Testis (tissue), 3 donors: Measurements from ENCODE around the gene FOXK1. TPM values are rescaled to one million over a fixed set of nuclear protein-coding genes. Genes with fewer than 3 reads are reported as not detected.

ENCODE experiments used
- DNase-seq: peaks from one replicate; pipeline ENCODE4 v3.0.0-alpha.2; 2019
- H3K27ac ChIP-seq, 2 donors: fragments of 200-600 bp; sonication (generic); one replicate each; pipeline ENCODE4 v1.5.1; 2019
- H3K27me3 ChIP-seq: fragments of 200-600 bp; sonication (generic); one replicate; pipeline ENCODE4 v1.5.1; 2019
- H3K36me3 ChIP-seq: fragments of 200-600 bp; sonication (generic); one replicate; pipeline ENCODE4 v1.5.1; 2017; ENCODE audit warnings: low read depth; ENCODE audit errors: missing control alignments
- H3K4me1 ChIP-seq: fragments of 200-600 bp; sonication (generic); one replicate; pipeline ENCODE4 v1.5.1; 2019
- H3K4me3 ChIP-seq, 2 donors: fragments of 200-600 bp; sonication (generic); one replicate each; pipeline ENCODE4 v1.5.1; 2017 to 2019
- H3K9me3 ChIP-seq: fragments of 200-600 bp; sonication (generic); one replicate; pipeline ENCODE4 v1.5.1; 2017
- POLR2A ChIP-seq: fragments of 450-650 bp; IDR thresholded peaks from one replicate; pipeline ENCODE4 v1.6.1; 2017; ENCODE audit warnings: antibody characterized with exemption, mild to moderate bottlenecking, moderate library complexity
- WGBS, 2 donors: methylation state at CpG; one replicate each; pipeline ENCODE4 v1.1.5; 2018; 5-methylcytosine and 5-hydroxymethylcytosine counted together
- intact Hi-C: fragments of 100-400 bp; cut with DNase I; formaldehyde crosslinking; loops from one replicate; pipeline ENCODE4 v1.15.1; 2023; ENCODE audit warnings: low total_unique reads
- polyA plus RNA-seq: library from polyadenylated mRNA; stranded (reverse); fragments of 350-450 nt; fragmentation: Illumina TruSeq; extraction: RNeasy Lipid Tissue Mini Kit (QIAGEN cat#74804); gene quantifications from one replicate; pipeline ENCODE4 v1.2.3, GENCODE V29; 2014; ENCODE audit warnings: low read depth, low replicate concordance; ENCODE audit not compliant: insufficient read depth
- total RNA-seq, 2 donors: library from RNA; depleted of rRNA; stranded (reverse); fragments of >200 nt; gene quantifications; one replicate each; pipeline ENCODE4 v1.2.3, GENCODE V29; 2016
- TF ChIP-seq, protein P1 (sequence below), 3 experiments: fragments of 450-650 bp in 2 of 3; fragments of 200-600 bp in 1 of 3; sonication (generic) in 1 of 3; IDR thresholded peaks; one replicate each; pipeline ENCODE4 v1.5.1; 2016 to 2019; ENCODE audit warnings: antibody characterized with exemption in 3 of 3, mild to moderate bottlenecking in 2 of 3, moderate library complexity in 1 of 3

FOXK1 gene
- total and polyA plus RNA-seq, 3 donors from 2014 or later, result 21.9 to 65.2 (median 56.7) TPM

GRCh38 chr7:4808026-4808425 lies 125.9 kb downstream of the FOXK1 start:
- DNase-seq, result no peak
- WGBS, 2 donors, result 53 to 55% methylated on average over 5 of the region's 5 CpGs

DNA sequence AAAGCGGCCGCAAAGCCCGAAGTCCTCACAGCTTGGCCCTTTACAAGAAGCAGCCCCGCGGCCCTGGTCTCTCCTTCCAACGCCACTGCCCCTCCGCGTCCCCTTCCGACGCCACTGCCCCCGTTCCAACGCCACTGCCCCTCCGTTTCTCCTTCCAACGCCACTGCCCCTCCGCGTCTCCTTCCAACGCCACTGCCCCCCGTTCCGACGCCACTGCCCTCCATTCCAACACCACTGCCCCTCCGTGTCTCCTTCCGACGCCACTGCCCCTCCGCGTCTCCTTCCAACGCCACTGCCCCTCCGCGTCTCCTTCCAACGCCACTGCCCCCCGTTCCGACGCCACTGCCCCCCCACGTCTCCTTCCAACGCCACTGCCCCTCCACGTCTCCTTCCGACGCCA lies 126.5 kb downstream of the FOXK1 start:
- H3K9me3 ChIP-seq, result no peaks in the 10 kb centered on the region
- intact Hi-C loops, result loop anchor here (10.0 kb wide), 1 partner anchor 76 kb away; the partner anchor contains the start of gene RADIL
- H3K4me1 ChIP-seq, result no peaks in the 10 kb centered on the region
- peak overlapping the region in 1 of 2 donors; percentile 39 for H3K4me3 ChIP-seq
- H3K27me3 ChIP-seq, result no peaks in the 10 kb centered on the region
- 55 to 61% methylated on average over 36 to 37 of the region's 37 CpGs for WGBS, 2 donors
- no peaks in the 10 kb centered on the region for H3K36me3 ChIP-seq
- TF ChIP-seq POLR2A, result no peak
- TF ChIP-seq, protein P1, sequence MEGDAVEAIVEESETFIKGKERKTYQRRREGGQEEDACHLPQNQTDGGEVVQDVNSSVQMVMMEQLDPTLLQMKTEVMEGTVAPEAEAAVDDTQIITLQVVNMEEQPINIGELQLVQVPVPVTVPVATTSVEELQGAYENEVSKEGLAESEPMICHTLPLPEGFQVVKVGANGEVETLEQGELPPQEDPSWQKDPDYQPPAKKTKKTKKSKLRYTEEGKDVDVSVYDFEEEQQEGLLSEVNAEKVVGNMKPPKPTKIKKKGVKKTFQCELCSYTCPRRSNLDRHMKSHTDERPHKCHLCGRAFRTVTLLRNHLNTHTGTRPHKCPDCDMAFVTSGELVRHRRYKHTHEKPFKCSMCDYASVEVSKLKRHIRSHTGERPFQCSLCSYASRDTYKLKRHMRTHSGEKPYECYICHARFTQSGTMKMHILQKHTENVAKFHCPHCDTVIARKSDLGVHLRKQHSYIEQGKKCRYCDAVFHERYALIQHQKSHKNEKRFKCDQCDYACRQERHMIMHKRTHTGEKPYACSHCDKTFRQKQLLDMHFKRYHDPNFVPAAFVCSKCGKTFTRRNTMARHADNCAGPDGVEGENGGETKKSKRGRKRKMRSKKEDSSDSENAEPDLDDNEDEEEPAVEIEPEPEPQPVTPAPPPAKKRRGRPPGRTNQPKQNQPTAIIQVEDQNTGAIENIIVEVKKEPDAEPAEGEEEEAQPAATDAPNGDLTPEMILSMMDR (IDR thresholded peaks at IDR 0.05), result no peak
- no peak overlapping the region for H3K27ac ChIP-seq
- DNase-seq, result no peak

More at GRCh38 chr7:4808026-4808425, 125.9 kb downstream of the FOXK1 start:
- Histone ChIP-seq H3K27me3 (no peaks in the 10 kb centered on the region), H3K27ac (no peak overlapping the region), H3K4me1 (no peaks in the 10 kb centered on the region), H3K36me3 (no peaks in the 10 kb centered on the region), H3K4me3 (no peak overlapping the region), H3K9me3 (no peaks in the 10 kb centered on the region)
- intact Hi-C loops, result loop anchor here (10.0 kb wide), 1 partner anchor 77 kb away; the partner anchor contains the start of gene RADIL
- TF ChIP-seq POLR2A, result no peak
- TF ChIP-seq, protein P1 (IDR thresholded peaks at IDR 0.05), result no peak

DNA sequence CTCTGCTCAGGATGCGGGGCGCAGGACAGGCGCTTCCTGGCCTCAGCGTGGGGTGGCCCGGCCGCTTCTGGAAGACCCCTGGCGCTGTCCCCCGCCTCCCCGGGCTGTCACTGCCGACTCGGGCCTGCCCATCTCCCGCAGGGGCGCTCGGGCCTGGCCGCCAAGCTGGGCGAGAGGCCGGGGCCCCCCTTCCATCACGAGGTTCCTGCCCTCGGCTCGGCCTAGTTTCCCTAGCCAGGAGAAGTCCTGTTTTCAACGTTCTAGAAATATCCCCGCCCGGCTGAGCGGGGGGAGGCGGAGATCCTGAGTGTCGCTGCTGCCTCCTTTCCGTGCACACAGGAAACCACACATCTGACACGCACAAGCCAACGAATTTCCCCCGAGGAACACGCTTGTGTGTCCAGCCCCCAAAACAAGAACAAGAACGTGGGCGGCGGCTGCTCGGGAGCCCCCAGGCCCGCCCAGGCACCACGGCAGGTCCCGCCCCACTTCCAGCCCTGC lies 127.0 kb downstream of the FOXK1 start:
- H3K27me3 ChIP-seq, result no peaks in the 10 kb centered on the region
- WGBS, 2 donors, result 58 to 69% methylated on average over 13 to 37 of the region's 38 CpGs
- no peak for TF ChIP-seq POLR2A
- TF ChIP-seq, protein P1 (IDR thresholded peaks at IDR 0.05), result no peak
- H3K4me1 ChIP-seq, result no peaks in the 10 kb centered on the region
- peak overlapping the region in 1 of 2 donors; percentile 39 for H3K4me3 ChIP-seq
- H3K36me3 ChIP-seq, result no peaks in the 10 kb centered on the region
- DNase-seq, result no peak
- H3K9me3 ChIP-seq, result no peaks in the 10 kb centered on the region
- intact Hi-C loops, result loop anchor here (10.0 kb wide), 1 partner anchor 76 kb away; the partner anchor contains the start of gene RADIL
- H3K27ac ChIP-seq, result no peak overlapping the region

GRCh38 chr7:4809666-4810065 lies 127.6 kb downstream of the FOXK1 start:
- H3K9me3 ChIP-seq, result no peaks in the 10 kb centered on the region
- H3K36me3 ChIP-seq, result no peaks in the 10 kb centered on the region
- no peak for TF ChIP-seq POLR2A
- TF ChIP-seq, protein P1 (IDR thresholded peaks at IDR 0.05), result no peak
- 67 to 76% methylated on average over 14 of the region's 14 CpGs for WGBS, 2 donors
- H3K27ac ChIP-seq, result no peak overlapping the region
- peak overlapping the region in 1 of 2 donors; percentile 39 for H3K4me3 ChIP-seq
- no peaks in the 10 kb centered on the region for H3K4me1 ChIP-seq
- DNase-seq, result no peak
- H3K27me3 ChIP-seq, result no peaks in the 10 kb centered on the region
- intact Hi-C loops, result loop anchor here (10.0 kb wide), 1 partner anchor 75 kb away; the partner anchor contains the start of gene RADIL

GRCh38 chr7:4814433-4814832 lies 132.3 kb downstream of the FOXK1 start:
- WGBS, 2 donors, result 78 to 82% methylated on average over 14 of the region's 14 CpGs
- Histone ChIP-seq H3K4me3 (no peak overlapping the region), H3K27me3 (no peaks in the 10 kb centered on the region), H3K9me3 (no peaks in the 10 kb centered on the region), H3K27ac (no peak overlapping the region), H3K36me3 (no peaks in the 10 kb centered on the region), H3K4me1 (no peaks in the 10 kb centered on the region)
- intact Hi-C loops, result no loop called here
- no peak for DNase-seq
- TF ChIP-seq, protein P1 (IDR thresholded peaks at IDR 0.05), result no peak
- TF ChIP-seq POLR2A, result no peak
